HG03135 (cell line): ENCODE measurements around the gene RCAN1.

Experiments used
- ATAC-seq: cut with Tn5 transposase; IDR thresholded peaks from one replicate; pipeline ENCODE4 v1.9.1; 2021; ENCODE audit warnings: mild to moderate bottlenecking, moderate library complexity; ENCODE audit not compliant: unreplicated experiment

RCAN1 gene

DNA sequence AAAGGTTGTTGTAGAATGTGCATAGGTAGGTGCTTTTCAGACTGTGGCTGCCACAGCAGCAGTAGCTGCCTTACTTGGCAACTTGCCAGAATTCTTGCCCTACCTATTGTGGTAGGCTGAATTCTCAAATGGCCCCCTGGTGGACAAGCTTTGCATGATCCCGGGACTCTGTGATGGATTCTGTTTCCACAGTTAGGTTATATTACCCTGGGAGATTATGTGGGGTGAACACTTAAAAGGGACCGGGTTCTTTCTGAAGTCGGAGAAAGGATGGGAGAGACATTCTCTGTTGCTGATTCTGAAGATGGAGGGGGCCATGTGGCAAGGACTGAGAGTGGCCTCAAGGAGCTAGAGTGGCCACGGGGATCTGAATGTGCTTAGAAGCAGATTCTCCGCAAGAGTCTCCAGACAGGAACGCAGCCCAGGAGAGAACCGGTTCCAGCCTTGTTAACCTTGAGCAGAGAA is 70.8 kb downstream of the RCAN1 start:
- ATAC-seq = no peak

DNA sequence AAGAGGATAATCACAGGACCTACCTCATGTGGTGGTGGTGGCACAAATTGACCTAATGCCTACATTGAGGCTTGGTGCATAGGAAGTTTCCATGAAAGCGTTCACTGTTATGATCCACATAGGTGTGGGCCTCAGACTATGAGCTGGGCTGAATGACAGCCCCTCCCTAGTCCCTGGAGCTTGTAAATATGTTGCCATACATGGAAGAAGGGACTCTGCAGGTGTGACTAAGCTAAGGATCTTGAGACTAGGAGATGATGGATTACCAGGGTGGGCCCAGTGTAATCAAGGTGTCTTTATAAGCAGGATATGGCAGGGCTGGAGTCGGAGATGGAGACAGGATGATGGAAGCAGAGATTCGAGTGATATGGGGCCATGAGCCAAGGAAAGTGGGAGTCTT is 71.9 kb downstream of the RCAN1 start:
- no peak for ATAC-seq

DNA sequence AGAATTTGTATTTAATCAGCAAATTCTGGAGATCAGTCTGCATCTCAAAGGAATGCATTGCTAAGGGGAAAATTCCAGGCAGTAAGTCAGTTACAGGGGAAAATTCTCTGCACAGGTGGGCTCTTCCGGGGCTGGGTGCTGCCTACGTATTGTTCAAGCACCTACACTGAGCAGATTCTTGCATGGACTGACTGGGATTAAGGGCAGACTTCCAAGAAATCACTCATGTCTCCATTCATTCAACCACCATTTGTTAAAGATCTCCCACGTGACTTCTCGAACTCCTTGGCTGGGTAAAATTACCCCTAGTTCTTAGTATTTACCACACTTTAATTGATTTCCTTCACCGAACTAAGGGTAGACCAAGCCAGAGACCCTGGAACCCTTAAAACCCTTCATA is 74.7 kb downstream of the RCAN1 start:
- no peak for ATAC-seq

DNA sequence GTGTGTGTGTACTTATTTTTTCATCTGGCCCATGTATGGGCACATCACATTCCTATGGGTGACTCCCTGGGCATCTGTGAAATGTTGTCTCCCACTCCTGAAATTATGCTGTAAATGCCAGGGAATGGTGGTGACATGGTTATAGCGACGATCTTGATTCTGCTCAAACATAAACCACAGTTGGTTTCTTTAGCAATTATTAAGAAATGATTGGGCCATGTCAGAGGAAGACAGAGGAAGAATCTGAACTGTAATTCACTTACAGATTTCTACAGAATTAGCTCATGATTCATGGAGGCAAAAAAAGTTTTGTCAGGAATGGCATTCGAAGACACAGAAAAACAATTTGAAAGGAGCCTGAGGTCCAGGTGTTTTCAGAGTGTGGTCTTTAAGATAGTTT is 77.1 kb downstream of the RCAN1 start:
- no peak for ATAC-seq

DNA sequence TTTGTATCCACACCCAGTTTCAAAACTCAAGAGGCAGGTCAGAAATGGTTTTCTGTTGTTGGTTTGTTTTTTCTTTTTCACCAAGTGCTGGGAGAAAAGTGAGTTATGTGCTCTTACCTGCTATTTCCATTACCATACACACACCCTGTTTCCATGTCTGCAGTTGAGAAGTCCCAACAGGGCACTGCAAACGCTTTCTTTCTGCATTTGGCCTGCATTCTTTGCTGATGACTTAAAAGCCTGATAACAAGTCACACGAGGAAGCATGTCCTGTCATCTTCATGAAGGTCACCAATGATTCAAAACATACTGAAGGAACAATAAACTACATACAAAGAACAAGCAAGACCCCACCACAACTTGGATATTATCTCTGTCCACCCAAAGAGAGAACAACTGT is 78.1 kb downstream of the RCAN1 start:
- no peak for ATAC-seq

DNA sequence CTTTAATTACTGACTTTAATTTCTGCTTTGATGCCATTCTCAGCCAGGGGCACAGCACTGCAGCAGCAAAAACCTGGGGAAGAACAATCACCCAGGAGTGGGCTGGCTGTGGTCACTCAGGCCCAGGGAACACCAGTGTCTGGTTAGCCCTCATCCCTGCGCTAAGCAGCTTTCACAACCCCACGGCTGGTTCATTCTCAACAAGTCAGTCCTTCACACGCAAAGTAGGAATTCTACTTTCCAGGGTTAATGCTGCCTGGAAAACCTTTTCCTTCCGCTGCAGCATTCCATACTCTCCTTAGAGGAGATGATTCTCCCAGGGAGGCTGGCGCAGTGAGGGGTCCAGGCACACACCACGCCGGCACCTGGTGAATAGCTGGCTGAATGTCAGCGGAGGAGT is 78.6 kb downstream of the RCAN1 start:
- no peak for ATAC-seq

DNA sequence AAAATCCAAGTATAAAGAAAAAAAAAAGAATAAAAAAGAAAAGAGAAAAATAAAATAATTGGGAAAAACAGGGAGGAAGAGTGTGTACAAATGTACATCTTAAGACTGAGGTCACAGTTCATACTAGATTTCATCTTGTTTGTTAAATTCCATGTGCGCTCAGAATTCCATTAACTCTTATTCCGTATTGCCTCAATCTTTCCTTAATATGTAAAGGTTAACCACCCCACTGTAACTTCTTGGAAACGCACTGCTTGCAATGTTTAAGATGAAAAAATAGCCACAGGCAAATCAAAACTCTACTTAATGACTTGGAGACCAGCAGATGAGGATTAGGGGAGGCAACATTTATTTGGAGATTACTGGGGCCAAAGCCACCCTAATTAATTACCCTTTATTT is 79.0 kb downstream of the RCAN1 start:
- ATAC-seq = no peak

DNA sequence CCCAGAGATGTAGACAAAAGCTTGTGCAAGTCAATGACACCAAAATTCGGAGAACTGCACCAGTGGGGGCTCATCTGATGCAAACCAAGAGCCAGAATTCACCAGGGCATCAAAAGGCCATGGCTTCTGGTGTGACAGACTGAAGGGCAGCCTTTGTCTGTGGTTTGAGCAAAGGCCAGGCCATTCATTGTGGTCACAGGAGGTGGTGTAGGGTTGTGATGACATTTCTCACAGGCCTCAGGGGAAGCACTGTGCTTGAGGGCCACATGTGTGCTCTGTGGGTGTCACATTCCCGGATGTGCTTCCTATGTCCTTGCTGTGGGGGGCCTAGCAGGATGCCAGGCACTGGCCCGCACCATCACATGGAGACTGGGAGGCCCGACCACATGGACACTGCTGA is 80.4 kb downstream of the RCAN1 start:
- ATAC-seq = no peak

DNA sequence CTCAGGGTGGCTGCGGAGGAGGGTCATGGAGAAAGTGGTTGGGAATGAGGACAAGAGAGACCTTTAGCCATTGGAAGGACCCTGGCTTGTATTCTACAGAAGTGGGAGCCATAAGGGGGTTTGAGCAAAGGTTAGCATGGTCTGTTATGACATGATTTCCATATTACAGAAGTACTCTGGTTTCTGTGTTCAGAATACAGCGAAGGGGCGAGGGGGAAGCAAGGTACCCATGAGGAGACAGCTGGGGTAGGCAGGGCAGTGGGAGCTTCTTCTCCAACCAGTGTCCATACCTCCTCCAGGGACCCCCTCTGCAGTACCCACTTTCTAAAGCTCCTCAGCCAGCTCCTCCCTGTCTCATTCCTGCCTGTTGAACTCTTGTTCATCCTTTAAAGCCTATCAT is 81.0 kb downstream of the RCAN1 start:
- no peak for ATAC-seq

DNA sequence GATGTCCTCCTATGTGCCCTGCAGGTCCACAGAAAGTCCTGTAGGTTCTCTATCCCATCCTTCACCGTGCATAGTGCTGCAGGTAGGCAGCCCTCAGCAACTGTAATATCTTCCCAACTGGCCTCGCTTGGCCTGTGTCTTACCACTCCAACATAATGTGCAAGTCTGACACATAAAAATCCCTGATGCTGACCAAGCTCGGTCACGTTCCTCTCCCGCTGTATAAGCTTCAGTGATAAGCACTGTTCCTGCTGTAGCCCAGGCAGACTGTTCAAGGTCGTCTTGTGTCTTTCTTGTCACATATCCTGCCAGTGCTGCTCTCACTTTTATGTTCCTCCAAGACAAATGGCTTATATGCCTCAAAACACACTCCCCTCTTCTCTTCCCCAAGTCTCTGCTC is 83.5 kb downstream of the RCAN1 start:
- no peak for ATAC-seq

DNA sequence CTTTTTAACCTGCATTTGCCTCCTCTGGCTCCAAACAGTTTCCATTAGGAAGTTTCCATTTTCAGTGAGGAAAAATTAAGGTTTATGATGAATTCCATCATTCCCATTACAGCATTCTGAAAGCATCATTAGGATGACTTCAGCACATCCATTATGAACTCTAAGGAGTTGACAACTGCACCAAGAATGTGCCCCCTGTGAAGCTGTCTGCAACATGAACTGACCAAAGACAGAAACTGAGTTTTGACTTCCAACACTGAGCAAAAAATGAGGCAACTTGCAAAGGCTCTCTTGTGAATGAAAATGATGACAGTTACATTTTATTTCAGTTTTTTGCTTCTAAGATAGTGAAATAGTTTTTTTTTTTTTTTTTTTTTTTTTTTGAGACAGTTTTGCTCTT is 84.7 kb downstream of the RCAN1 start:
- no peak for ATAC-seq

DNA sequence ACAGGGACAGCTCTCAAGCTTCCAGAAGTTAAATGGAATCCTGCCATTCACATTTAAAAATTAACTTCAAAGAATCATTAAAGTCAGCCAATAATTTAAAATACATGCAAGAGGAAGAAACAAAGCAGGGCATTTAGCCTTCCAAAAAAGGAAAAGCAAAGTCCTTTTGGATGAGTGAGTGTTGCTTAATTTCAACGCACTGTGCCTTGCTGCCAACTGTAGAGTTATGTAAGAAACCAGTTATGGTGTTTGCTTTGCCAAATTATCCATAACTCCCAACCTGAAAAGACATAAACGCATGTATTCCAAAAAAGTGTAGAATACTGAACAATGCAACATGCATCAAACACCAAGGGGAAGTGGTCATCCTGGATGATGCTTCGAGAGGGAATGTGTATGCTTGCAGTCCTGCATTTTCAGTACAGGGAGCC is 86.8 kb downstream of the RCAN1 start:
- ATAC-seq = no peak

DNA sequence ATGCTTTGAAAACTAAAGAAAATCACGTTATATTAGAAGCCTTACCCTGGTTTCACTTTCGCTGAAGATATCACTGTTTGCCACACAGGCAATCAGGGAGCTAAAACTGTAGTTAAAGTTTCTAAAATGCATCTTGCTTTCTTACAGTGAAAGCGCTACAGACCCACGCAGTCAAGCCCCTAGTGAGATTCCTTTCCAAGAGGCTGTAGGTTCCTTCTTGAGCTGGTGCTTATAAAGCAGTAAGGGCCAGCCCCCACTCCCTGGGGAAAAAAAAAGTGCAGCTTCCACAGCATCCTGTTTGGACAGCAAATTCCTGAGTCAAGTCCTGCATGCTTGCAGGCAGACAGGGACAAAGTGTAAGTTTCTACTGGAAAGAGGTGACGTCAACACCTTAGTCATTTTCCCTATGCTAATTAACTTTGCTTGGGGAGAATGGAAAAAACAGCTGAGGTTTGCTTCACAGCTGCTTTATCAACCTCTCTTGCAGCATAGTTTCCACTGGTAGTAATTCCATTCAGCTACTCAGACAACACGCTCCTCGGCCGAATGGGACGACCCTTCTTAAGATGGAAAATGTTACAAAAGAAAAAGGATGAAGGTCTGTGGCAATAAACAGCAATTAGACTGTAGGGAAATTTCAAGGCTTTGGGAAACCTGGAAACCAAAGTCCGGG is 88.2 kb downstream of the RCAN1 start:
- ATAC-seq = no peak

DNA sequence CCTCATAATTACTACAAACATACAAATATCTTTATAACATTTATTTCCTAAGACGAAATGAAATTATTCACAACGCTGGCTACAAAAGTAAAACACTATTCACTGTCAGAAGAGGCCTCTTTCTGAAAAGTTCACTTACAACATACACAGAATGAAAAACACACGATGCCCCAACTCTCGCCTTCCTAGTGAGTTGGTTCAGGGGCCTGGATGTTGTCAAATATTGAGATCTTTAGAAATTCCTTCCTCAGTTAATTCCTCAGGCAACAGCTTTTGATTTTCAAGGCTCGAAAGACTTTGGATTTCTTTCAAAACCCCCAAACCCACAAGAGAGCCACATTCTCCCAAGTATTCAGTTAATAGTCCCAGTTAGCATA is 88.7 kb downstream of the RCAN1 start:
- ATAC-seq = no peak

DNA sequence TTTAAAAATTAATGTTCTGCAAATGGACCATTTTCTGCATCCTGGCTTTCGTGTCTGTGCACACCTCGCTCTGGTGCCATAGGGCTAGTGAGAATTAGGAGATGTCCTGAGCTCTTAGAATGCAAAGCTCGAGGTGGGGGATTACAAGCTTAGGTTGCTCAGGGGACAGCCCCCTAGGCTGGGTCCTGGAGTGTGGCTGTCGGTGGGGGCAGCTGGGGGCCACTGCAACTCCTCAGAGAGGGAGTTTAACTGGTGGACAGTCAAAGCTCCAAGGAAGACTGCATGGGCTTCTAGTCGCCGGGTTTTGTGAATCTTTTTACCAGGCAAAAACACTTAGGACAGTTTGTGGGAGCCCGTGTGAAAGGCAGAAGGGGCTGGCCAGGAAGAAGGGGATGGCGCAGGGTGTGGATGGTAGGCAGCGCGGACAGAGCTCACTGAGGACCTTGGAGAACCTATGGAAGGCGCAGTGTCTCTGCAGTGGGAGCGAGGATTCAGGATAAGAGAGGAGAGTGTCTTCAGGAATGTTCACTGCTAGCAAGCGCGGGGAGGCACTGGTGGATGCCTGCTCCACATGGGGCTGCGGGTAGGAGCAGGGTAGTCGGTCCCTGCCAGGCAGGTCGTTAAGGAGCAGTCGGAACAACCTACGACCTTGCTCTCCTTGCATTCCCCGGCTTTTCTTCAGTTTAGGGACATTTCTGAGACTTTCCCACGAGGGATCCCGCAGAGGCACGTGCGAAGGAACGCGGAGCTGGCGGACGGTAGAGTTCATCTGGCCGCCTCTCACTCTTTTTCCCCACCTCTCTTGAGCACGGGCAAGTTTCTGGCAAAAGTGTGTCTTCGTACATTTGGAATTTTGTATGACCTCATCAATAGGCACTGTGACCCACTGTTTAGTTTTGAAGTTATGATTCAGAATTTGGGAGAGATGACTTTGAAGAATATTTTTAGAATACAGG is 90.0 kb downstream of the RCAN1 start:
- ATAC-seq = no peak

DNA sequence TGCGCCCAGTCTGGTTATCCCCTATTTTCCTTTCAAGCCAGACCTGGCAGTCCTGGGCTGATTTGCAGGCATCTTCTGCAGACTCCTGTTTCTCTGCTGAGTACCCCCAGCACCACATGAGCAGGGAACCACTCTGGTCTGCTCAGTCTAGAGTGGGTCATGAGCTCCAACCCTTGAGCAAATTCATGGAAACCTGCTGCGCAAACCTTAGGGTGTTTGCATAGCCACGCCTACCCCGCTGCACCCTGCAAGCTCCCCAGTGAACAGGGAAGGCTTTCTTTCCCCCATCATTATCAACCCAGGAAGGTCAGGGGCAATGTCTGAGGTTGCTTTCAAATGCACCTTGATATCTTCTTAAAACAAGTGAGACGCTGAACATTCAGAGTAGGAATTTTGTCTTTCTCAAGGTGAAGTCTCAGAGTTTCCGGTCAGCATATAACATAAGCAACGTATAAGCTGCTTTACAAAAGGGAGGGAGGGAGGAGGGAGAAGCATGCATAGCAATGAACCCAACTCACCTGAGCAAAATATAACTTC is 91.8 kb downstream of the RCAN1 start:
- no peak for ATAC-seq

DNA sequence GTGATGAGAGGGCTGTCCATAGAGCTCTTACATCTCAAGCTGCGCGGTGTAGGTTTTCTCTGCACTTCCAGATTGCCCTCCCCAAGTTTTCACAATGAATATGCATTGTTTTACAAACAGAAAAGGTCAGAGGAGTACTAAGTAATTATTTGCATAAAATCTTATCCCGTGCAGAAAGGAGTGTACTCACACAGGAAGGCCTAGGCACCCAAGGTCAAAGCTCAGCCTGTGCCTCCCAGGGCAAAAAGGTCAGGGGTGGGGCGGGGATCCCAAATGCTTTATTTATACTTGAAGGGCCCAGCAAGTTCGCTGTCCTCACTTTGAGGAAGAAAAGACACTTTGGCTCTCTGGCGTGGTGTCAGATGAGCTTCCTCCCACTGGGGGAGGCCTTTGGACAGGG is 92.6 kb downstream of the RCAN1 start:
- no peak for ATAC-seq

DNA sequence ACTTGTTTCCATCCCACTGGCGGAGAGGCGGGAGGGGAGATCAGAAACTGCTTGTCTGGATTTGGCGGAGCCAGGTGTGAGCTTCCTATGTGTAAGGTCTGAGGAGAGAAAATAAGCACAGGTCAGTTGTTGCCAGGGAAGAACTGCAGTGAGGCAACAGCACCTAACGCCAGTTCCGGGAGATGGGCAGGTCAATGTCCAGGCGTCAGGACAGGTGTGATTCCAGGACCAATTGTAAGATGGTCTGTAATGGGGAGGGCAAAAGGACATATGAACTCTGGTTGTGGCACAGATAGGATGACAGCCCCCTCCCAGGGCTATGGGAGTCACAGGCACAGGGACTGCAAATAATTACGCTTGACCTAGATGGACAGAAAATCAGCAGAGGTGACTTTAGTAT is 93.4 kb downstream of the RCAN1 start:
- no peak for ATAC-seq

DNA sequence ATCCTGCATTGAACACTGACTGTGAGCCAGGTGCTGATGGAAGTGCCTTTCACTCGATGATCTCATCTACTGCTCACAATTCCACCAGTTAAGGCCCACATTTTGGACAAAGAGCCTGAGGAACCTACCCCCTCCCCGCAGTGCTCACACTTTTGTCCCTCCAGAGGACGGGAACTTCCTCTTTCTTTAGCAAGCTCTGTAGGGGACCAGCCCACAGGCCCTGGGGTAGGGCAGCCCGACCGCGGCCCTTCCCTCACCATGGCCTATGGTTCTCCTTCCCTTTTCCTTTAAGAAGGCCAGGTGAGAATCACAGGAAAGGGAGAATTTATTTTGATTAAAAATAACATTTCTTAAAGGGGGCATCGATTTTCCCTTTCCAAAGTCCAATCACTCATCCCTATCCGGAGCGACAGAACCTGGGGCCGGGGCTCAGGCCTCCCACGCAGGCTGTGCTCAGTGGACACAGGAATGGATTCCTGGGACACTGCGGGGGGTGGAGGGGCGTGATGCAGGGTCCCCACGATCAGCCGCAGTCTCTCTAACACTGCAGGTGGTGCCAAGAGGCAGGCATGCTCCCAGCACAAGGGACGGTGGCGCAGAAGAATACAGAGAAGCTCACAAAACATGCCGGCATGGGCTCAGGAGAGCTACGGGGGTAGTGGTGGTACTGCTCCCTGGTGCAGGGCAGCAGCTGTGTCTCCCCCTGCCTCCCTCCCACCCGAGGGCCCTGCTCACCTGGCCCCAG is 94.0 kb downstream of the RCAN1 start:
- ATAC-seq = no peak

DNA sequence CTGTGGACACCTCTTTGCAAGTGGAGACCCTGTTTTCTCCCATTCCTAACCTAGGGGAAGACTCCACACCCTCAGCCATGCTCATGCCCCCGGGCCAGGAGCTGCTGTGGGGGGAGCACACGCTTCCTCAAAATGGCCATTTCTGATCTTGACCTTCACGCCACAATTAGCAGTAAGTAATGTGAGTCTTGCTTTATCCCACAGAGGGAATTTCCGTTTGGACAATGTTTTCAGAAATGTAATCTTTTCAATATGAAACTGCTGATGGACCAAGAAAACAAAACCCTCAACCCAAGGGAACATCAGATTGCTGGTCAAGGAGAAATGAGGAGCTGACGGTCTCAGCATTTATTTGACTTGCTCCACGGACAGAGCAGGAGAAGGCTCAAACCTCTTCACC is 94.6 kb downstream of the RCAN1 start:
- no peak for ATAC-seq

DNA sequence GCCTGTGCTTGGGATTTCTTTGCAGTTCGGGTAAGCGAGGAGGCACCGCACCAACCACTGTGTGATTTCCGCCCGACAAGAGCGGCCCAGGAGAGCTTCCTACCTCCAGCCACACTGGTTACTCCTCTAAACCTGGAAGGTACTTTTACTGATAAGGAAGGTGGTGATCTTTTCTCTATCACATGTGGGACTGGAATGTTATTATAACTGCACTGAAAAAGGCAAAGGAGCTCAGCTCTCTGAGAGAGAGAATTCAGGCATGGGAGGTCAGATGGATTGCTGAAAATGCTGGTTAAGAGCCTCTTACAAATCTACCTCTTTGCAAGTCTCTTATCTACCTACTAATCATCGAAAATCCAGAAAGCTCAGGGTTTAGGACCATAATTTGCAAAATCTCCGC is 95.2 kb downstream of the RCAN1 start:
- no peak for ATAC-seq
